Stimulated activated CD4-positive, alpha-beta T cell treated with anti-CD3 and anti-CD28 coated beads, Interleukin-15, amount 100 ng/mL, for 1 hour (primary cell): ENCODE results near the gene CYP2U1.

ENCODE experiments used
- DNase-seq, 2 donors: peaks; one replicate each; pipeline ENCODE4 v3.0.0-alpha.2; 2020; ENCODE audit warnings: low read depth in 1 of 2, low spot score in 1 of 2

CYP2U1 gene

GRCh38 chr4:107978716-107979451 is 47.5 kb downstream of the CYP2U1 start:
- no peak for DNase-seq

- no peak for DNase-seq
Measured at GRCh38 chr4:107987916-107988762, 56.8 kb downstream of the CYP2U1 start.

GRCh38 chr4:107988763-107989035 is 57.4 kb downstream of the CYP2U1 start:
- no peak for DNase-seq

GRCh38 chr4:107989162-107989536 is 57.8 kb downstream of the CYP2U1 start:
- no peak for DNase-seq

GRCh38 chr4:107989537-107990386 is 58.4 kb downstream of the CYP2U1 start, which contains the start of gene HADH:
Gene HADH, plus strand, starts transcription at chr4:107989889. Its CDS starts 44 bp downstream, at chr4:107989933.
- DNase-seq, result peak; percentile 86 to 92

GRCh38 chr4:107991945-107992630 is 60.7 kb downstream of the CYP2U1 start:
- DNase-seq, result no peak

GRCh38 chr4:107993969-107994368 is 62.6 kb downstream of the CYP2U1 start:
- no peak for DNase-seq

- no peak for DNase-seq
Measured at GRCh38 chr4:107994894-107995293, 63.5 kb downstream of the CYP2U1 start.

- no peak for DNase-seq
Measured at GRCh38 chr4:107996949-107997788, 65.8 kb downstream of the CYP2U1 start.

- no peak for DNase-seq
Measured at GRCh38 chr4:107997794-107998193, 66.4 kb downstream of the CYP2U1 start.

- DNase-seq, result no peak
Measured at GRCh38 chr4:107999932-108000539, 68.7 kb downstream of the CYP2U1 start.

- no peak for DNase-seq
Measured at GRCh38 chr4:108001540-108002135, 70.3 kb downstream of the CYP2U1 start.
